NCI-H1417 treated with DMSO at 0.1 percent for 48 hours (cell line): ENCODE results near the gene CPN1.

ENCODE experiments used
- DNase-seq: peaks from one replicate; lab custom pipeline; 2025; lab: John Stamatoyannopoulos, UW

Gene CPN1

GRCh38 chr10:100076750-100077149 lies 4.9 kb downstream of the CPN1 start:
- DNase-seq = no peak

GRCh38 chr10:100075426-100076220 lies 6.0 kb downstream of the CPN1 start:
- no peak for DNase-seq

GRCh38 chr10:100072514-100072913 lies 9.2 kb downstream of the CPN1 start:
- DNase-seq = no peak

GRCh38 chr10:100071529-100071928 lies 10.1 kb downstream of the CPN1 start:
- no peak for DNase-seq

- DNase-seq = no peak
Measured at GRCh38 chr10:100067466-100067865, 14.2 kb downstream of the CPN1 start.

- no peak for DNase-seq
Measured at GRCh38 chr10:100065084-100065660, 16.5 kb downstream of the CPN1 start.

- DNase-seq = no peak
Measured at GRCh38 chr10:100061401-100061800, 20.3 kb downstream of the CPN1 start.

- no peak for DNase-seq
Measured at GRCh38 chr10:100057948-100058347, 23.7 kb downstream of the CPN1 start.

- no peak for DNase-seq
Measured at GRCh38 chr10:100053686-100054460, 27.8 kb downstream of the CPN1 start.

- DNase-seq = no peak
Measured at GRCh38 chr10:100046021-100046486, 35.6 kb downstream of the CPN1 start.

GRCh38 chr10:100045592-100045991 lies 36.1 kb downstream of the CPN1 start:
- no peak for DNase-seq

- DNase-seq = no peak
Measured at GRCh38 chr10:100043796-100044195, 37.9 kb downstream of the CPN1 start.

GRCh38 chr10:100043344-100043743 lies 38.3 kb downstream of the CPN1 start:
- no peak for DNase-seq

GRCh38 chr10:100041306-100042002 lies 40.2 kb downstream of the CPN1 start:
- no peak for DNase-seq

- no peak for DNase-seq
Measured at GRCh38 chr10:100038561-100039071, 43.1 kb downstream of the CPN1 start.

GRCh38 chr10:100037758-100038315 lies 43.8 kb downstream of the CPN1 start:
- DNase-seq = no peak

GRCh38 chr10:100036850-100037249 lies 44.8 kb downstream of the CPN1 start:
- no peak for DNase-seq

GRCh38 chr10:100033766-100034418 lies 47.8 kb downstream of the CPN1 start:
- DNase-seq = no peak

- no peak for DNase-seq
Measured at GRCh38 chr10:100027416-100027815, 54.3 kb downstream of the CPN1 start.

GRCh38 chr10:100025576-100025975 lies 56.1 kb downstream of the CPN1 start:
- no peak for DNase-seq

- no peak for DNase-seq
Measured at GRCh38 chr10:100024748-100025147, 56.9 kb downstream of the CPN1 start.
